ENCODE results near the gene AJM1. TPM values are rescaled to one million over a fixed set of nuclear protein-coding genes. Genes with fewer than 3 reads are reported as not detected.

Gene AJM1
- total RNA-seq, 2 experiments from 2014 or later, result 1.1 to 1.2 TPM

DNA sequence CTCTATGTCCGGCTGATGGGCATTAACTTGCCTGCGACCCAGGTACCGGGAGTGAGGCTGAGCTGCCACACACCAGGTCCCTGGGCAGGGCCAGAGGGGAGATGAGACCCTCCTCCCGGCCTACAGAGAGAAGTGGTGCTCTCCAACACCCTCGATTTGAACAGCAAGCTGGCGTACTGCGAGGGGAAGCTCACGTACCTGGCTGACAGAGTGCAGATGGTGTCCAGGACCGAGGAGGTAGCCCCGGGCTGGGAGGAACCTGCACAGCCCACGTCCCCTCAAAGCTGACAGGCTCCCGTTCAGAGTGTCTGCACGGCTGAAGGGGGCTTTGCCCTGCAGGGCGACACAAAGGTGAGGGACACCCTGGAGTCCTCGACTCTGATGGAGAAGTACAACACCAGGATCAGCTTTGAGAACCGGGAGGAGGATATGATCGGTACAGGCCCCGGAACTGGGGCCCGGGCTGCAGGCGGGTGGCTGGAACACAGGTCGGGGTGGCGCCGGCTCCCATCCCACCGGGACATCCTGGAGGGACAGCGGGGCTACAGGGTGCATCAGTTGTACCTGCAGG, 35.6 kb upstream of the AJM1 start:
- H3K4me3 ChIP-seq (ENCODE audit: low read length), result peak overlapping the region; percentile 68
- no peak for ATAC-seq (ENCODE audit: poor library complexity)
- H3K27ac Mint-ChIP-seq, result peak overlapping the region; percentile 81
- CTCF ChIA-PET, result interaction anchor here (1.2 to 3.8 kb wide), 4 partner anchors 15 to 229 kb away, joined by 3 to 18 read pairs (median 4); partner anchors contain the start of genes AJM1 and TMEM141
- H3K9me3 Mint-ChIP-seq, result no peaks in the 10 kb centered on the region
- peaks cover 10% of the 10 kb centered on the region for H3K36me3 ChIP-seq (ENCODE audit: insufficient read depth, low read length)
- no peak for TF ChIP-seq CTCF (IDR thresholded peaks at IDR 0.05)
- peaks cover 0 to 3% of the 10 kb centered on the region in 2 experiments for H3K27me3 ChIP-seq (ENCODE audit: control insufficient read depth in 1 of 2, insufficient read depth in 2 of 2, low read length in 2 of 2)
- peaks cover 41% of the 10 kb centered on the region for H3K4me1 Mint-ChIP-seq (ENCODE audit: low read depth)
- peaks cover 15% of the 10 kb centered on the region for H3K36me3 Mint-ChIP-seq (ENCODE audit: low read depth)
- POLR2A ChIA-PET, result interaction anchor here (0.7 to 3.9 kb wide), 11 partner anchors 8 to 289 kb away, joined by 3 to 30 read pairs (median 5); partner anchors contain the start of genes AJM1, MAN1B1, TMEM141 and TRAF2
- peak in 1 of 14 experiments; percentile 36 for DNase-seq
- no peaks in the 10 kb centered on the region for H3K9me3 ChIP-seq (ENCODE audit: control insufficient read depth in 1 of 2, insufficient read depth in 1 of 2, low read length in 2 of 2)
- intact Hi-C loops (cut with DNase I, micrococcal nuclease), result loop anchor here (1.0 to 10.0 kb wide), 5 partner anchors 41 to 402 kb away; partner anchors contain the start of genes PHPT1 (in 2 of the 2), SNAPC4 (in 1 of the 2) and TRAF2 (in 1 of the 2)
- peak overlapping the region; percentile 90 for H3K4me3 Mint-ChIP-seq
- peaks cover 47% of the 10 kb centered on the region for H3K4me1 ChIP-seq (ENCODE audit: insufficient read depth, low read length)
- H3K27ac ChIP-seq (ENCODE audit: low read depth in 1 of 2, low read length in 2 of 2), result peak overlapping the region; percentile 44 to 81
- no peaks in the 10 kb centered on the region for H3K27me3 Mint-ChIP-seq

DNA sequence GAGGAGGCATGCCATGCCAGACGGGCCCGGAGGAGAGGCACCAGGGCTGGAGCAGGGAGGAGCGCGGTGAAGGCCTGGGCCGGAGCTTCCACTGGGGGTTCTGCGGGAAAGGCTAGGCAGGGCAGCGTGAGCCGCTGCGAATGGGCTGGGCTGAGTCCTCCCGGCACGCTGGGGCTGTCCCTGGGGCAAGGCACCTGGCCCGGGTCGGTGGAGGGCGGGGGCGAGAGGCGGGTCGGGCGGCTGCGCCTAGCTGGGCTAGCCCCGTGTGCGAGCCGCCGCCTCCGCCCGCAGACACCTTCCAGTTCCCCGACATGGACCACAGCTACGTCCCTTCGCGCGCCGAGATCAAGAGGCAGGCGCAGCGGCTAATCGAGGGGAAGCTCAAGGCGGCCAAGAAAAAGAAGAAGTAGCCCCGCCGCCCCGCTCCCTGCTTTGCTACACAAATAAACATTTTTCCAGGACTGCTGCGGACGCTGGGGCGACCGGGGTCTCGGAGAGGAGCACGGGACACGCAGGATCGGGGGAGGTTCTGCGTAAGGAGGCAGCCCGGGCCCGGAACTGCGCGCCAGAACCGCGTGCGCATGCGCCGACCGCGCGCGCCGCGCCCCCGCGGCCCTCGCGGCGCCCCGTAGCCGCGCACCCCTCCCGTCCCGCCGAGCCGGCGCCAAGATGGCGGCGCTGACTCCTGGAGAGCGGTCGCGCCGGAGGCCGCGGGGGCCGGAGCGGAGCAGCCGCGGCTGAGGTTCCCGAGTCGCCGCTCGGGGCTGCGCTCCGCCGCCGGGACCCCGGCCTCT, 34.8 kb upstream of the AJM1 start, which contains the start of gene RABL6:
RABL6 (plus strand) TSS at position 668 of the 794 bp plus-strand sequence. CDS start 249 bp downstream, outside the sequence.
- Mint-ChIP-seq H3K27ac (peak within 1 kb of the TSS; percentile 81), H3K9me3 (no peaks in the 10 kb centered on the region), H3K4me1 (ENCODE audit: low read depth) (peaks cover 37% of the 10 kb centered on the region), H3K4me3 (peak within 1 kb of the TSS; percentile 90), H3K36me3 (ENCODE audit: low read depth) (peaks cover 15% of the 10 kb centered on the region), H3K27me3 (no peaks in the 10 kb centered on the region)
- ATAC-seq (ENCODE audit: poor library complexity) (peak; percentile 88), DNase-seq (peak; percentile 60 to 94 (median 78))
- POLR2A ChIA-PET, result interaction anchor here (0.7 to 3.9 kb wide), 12 partner anchors 9 to 288 kb away, joined by 3 to 30 read pairs (median 4); partner anchors contain the start of genes AJM1, MAN1B1, TMEM141 and TRAF2
- H3K9me3 ChIP-seq (ENCODE audit: control insufficient read depth in 1 of 2, insufficient read depth in 1 of 2, low read length in 2 of 2), result no peaks in the 10 kb centered on the region
- CTCF ChIA-PET, result interaction anchor here (1.2 to 3.8 kb wide), 4 partner anchors 15 to 228 kb away, joined by 3 to 18 read pairs (median 4); partner anchors contain the start of genes AJM1 and TMEM141
- H3K27ac ChIP-seq (ENCODE audit: low read depth in 1 of 2, low read length in 2 of 2), result peak within 1 kb of the TSS; percentile 53 to 81
- H3K27me3 ChIP-seq (ENCODE audit: control insufficient read depth in 1 of 2, insufficient read depth in 2 of 2, low read length in 2 of 2), result no peaks in the 10 kb centered on the region
- H3K4me3 ChIP-seq (ENCODE audit: low read length), result peak within 1 kb of the TSS; percentile 68
- TF ChIP-seq CTCF (IDR thresholded peaks at IDR 0.05), result no peak
- intact Hi-C loops (cut with DNase I, micrococcal nuclease), result loop anchor here (1.0 to 10.0 kb wide), 6 partner anchors 33 to 403 kb away; partner anchors contain the start of genes PHPT1 (in 2 of the 2), SNAPC4 (in 1 of the 2) and TRAF2 (in 1 of the 2)
- peaks cover 49% of the 10 kb centered on the region for H3K4me1 ChIP-seq (ENCODE audit: insufficient read depth, low read length)
- peaks cover 10% of the 10 kb centered on the region for H3K36me3 ChIP-seq (ENCODE audit: insufficient read depth, low read length)

All from CD4-positive, alpha-beta T cell (primary cell).